Measurements from ENCODE around the gene ABHD8. TPM values are rescaled to one million over a fixed set of nuclear protein-coding genes. Genes with fewer than 3 reads are reported as not detected.

The ABHD8 gene
- total RNA-seq, 1 experiment from 2014 or later: 13.2 TPM

DNA sequence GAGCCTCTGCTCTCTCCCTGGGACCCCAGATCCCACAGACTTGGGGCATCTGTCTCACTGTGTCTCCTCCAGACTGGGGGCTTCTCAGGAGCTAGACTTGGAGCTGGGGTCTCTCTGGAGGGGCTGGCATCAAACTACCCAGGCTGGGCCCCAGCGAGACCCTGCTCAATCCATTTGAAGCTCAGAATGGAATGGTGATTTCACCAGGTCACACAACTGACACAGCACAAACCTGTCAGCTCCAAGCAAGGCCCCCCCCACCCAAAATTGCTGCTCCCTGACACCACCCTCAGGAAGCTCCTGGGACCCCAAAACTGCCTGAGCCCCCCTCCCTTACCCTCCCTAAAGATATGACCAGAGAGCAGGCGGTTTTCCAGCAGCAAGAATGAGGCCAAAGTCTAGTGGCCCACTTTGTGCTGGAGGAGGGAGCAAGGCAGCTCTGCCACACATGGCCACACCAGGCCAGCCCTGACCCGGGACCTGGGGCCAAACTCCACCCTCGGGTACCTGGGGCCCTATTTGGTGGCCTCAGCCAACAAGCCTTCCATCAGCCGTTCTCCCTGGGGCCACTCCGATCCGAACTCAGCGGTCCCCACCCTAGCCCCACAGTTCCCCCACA, 59.9 kb downstream of the ABHD8 start (continued):
- TF ChIP-seq, protein P1, sequence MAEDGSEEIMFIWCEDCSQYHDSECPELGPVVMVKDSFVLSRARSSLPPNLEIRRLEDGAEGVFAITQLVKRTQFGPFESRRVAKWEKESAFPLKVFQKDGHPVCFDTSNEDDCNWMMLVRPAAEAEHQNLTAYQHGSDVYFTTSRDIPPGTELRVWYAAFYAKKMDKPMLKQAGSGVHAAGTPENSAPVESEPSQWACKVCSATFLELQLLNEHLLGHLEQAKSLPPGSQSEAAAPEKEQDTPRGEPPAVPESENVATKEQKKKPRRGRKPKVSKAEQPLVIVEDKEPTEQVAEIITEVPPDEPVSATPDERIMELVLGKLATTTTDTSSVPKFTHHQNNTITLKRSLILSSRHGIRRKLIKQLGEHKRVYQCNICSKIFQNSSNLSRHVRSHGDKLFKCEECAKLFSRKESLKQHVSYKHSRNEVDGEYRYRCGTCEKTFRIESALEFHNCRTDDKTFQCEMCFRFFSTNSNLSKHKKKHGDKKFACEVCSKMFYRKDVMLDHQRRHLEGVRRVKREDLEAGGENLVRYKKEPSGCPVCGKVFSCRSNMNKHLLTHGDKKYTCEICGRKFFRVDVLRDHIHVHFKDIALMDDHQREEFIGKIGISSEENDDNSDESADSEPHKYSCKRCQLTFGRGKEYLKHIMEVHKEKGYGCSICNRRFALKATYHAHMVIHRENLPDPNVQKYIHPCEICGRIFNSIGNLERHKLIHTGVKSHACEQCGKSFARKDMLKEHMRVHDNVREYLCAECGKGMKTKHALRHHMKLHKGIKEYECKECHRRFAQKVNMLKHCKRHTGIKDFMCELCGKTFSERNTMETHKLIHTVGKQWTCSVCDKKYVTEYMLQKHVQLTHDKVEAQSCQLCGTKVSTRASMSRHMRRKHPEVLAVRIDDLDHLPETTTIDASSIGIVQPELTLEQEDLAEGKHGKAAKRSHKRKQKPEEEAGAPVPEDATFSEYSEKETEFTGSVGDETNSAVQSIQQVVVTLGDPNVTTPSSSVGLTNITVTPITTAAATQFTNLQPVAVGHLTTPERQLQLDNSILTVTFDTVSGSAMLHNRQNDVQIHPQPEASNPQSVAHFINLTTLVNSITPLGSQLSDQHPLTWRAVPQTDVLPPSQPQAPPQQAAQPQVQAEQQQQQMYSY (CRISPR knock-in tag; IDR thresholded peaks at IDR 0.05): no peak
- no peak for TF ChIP-seq HMGA2 (CRISPR knock-in tag; IDR thresholded peaks at IDR 0.05)
- no peak for TF ChIP-seq TCF7 (CRISPR knock-in tag; IDR thresholded peaks at IDR 0.05; ENCODE audit: low read depth)
- no peak for TF ChIP-seq RORB (CRISPR knock-in tag; IDR thresholded peaks at IDR 0.05)

DNA sequence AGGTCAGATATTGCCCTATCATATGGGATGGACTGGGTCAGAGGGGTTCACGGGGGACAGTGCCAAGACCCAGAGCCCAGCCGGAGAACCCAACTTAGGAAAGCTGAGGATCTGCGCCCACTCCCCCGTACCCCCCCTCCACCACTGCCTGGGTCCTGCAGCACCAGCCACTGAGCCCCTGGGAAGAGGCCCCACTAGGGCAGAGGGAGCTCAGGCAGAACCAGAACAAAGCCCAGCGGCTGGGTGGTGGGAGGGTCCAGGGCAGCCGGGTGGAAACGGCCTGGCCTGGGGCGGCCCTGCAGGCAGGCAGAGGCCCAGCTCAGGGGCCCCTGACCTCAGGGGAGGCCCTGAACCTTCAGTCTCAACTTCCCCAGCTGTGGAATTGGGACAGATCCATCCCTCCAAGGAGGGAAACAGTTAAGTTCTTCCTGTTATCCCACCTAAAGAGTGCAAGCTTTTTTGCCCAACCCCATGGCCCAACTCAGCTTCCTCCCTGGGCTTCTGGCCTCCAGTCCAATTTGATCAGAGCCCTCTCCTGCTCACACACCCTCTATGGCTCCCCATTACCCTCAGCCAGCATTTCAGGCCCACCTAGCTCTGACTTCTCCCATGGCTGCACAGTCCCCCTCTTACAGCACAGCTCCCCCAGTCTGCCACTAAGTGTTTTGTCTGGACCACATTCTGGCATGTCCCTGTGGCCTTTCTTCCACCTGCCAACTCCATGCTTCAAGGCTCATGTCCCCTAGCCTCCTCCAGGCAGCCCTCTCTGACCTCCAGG, 60.6 kb downstream of the ABHD8 start:
- peaks cover 10% of the 10 kb centered on the region for H3K36me3 Mint-ChIP-seq
- H3K27ac Mint-ChIP-seq: peak overlapping the region; percentile 89
- DNase-seq (ENCODE audit: low spot score): no peak
- TF ChIP-seq SMAD3 (CRISPR knock-in tag; IDR thresholded peaks at IDR 0.05; ENCODE audit: borderline replicate concordance): no peak
- TF ChIP-seq ZNF219 (CRISPR knock-in tag; IDR thresholded peaks at IDR 0.05; ENCODE audit: borderline replicate concordance): no peak
- no peak for TF ChIP-seq TEAD4 (CRISPR knock-in tag; IDR thresholded peaks at IDR 0.05)
- no peak for TF ChIP-seq SMAD4 (CRISPR knock-in tag; IDR thresholded peaks at IDR 0.05)
- TF ChIP-seq, protein P2, sequence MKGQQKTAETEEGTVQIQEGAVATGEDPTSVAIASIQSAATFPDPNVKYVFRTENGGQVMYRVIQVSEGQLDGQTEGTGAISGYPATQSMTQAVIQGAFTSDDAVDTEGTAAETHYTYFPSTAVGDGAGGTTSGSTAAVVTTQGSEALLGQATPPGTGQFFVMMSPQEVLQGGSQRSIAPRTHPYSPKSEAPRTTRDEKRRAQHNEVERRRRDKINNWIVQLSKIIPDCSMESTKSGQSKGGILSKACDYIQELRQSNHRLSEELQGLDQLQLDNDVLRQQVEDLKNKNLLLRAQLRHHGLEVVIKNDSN (CRISPR knock-in tag; IDR thresholded peaks at IDR 0.05): no peak
- no peak for TF ChIP-seq NFE2L1 (CRISPR knock-in tag; IDR thresholded peaks at IDR 0.05)
- no peak for TF ChIP-seq TEAD1 (CRISPR knock-in tag; IDR thresholded peaks at IDR 0.05)
- TF ChIP-seq, protein P3, sequence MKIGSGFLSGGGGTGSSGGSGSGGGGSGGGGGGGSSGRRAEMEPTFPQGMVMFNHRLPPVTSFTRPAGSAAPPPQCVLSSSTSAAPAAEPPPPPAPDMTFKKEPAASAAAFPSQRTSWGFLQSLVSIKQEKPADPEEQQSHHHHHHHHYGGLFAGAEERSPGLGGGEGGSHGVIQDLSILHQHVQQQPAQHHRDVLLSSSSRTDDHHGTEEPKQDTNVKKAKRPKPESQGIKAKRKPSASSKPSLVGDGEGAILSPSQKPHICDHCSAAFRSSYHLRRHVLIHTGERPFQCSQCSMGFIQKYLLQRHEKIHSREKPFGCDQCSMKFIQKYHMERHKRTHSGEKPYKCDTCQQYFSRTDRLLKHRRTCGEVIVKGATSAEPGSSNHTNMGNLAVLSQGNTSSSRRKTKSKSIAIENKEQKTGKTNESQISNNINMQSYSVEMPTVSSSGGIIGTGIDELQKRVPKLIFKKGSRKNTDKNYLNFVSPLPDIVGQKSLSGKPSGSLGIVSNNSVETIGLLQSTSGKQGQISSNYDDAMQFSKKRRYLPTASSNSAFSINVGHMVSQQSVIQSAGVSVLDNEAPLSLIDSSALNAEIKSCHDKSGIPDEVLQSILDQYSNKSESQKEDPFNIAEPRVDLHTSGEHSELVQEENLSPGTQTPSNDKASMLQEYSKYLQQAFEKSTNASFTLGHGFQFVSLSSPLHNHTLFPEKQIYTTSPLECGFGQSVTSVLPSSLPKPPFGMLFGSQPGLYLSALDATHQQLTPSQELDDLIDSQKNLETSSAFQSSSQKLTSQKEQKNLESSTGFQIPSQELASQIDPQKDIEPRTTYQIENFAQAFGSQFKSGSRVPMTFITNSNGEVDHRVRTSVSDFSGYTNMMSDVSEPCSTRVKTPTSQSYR (CRISPR knock-in tag; IDR thresholded peaks at IDR 0.05): no peak
- TF ChIP-seq SOX15 (CRISPR knock-in tag; IDR thresholded peaks at IDR 0.05): no peak
- TF ChIP-seq, protein P4, sequence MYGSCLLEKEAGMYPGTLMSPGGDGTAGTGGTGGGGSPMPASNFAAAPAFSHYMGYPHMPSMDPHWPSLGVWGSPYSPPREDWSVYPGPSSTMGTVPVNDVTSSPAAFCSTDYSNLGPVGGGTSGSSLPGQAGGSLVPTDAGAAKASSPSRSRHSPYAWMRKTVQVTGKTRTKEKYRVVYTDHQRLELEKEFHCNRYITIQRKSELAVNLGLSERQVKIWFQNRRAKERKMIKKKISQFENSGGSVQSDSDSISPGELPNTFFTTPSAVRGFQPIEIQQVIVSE (CRISPR knock-in tag; IDR thresholded peaks at IDR 0.05; ENCODE audit: borderline replicate concordance): no peak
- ChIA-PET CTCF (interaction anchor here (0.6 to 3.7 kb wide), 7 partner anchors 7 to 114 kb away, joined by 3 to 11 read pairs (median 3); partner anchors contain the start of gene OCEL1), POLR2A (interaction anchor here (0.7 to 2.3 kb wide), 3 partner anchors 14 to 27 kb away, joined by 3 to 9 read pairs (median 4); partner anchors contain the start of gene USE1)
- no peak for ATAC-seq
- no peaks in the 10 kb centered on the region for H3K27me3 Mint-ChIP-seq (ENCODE audit: low read depth)
- no peaks in the 10 kb centered on the region for H3K9me3 Mint-ChIP-seq
- H3K4me3 Mint-ChIP-seq: peak overlapping the region; percentile 97
- peaks cover 42% of the 10 kb centered on the region for H3K4me1 Mint-ChIP-seq

Other genes with a start within 250 kb of the ABHD8 start
- gene HAUS8, start 228.0 kb downstream of the ABHD8 start, total RNA-seq (2021): 27.9 to 29.9 TPM (median 29.7 TPM) in 3 replicates
- gene MYO9B, start 227.6 kb downstream of the ABHD8 start, total RNA-seq (2021): 70.3 to 94.3 TPM (median 73.4 TPM) in 3 replicates
- 13.9 to 15.4 TPM (median 14.2 TPM) in 3 replicates for gene USE1, start 88.1 kb downstream of the ABHD8 start, total RNA-seq (2021)
- 34.0 to 51.6 TPM (median 40.9 TPM) in 3 replicates for gene OCEL1, start 77.2 kb downstream of the ABHD8 start, total RNA-seq (2021)
- gene NR2F6, start 57.5 kb downstream of the ABHD8 start, total RNA-seq (2021): 144 to 149 TPM (median 145 TPM) in 3 replicates
- 10.9 to 14.2 TPM (median 12.3 TPM) in 3 replicates for gene USHBP1, start 38.7 kb downstream of the ABHD8 start, total RNA-seq (2021)
- gene BABAM1, start 36.0 kb downstream of the ABHD8 start, total RNA-seq (2021): 139 to 147 TPM (median 146 TPM) in 3 replicates
- gene ANKLE1, start 21.5 kb downstream of the ABHD8 start, total RNA-seq (2021): 9.1 to 12.9 TPM (median 10.2 TPM) in 3 replicates
- gene MRPL34, start 2.4 kb upstream of the ABHD8 start, total RNA-seq (2021): 117 to 130 TPM (median 122 TPM) in 3 replicates
- 36.2 to 42.8 TPM (median 37.0 TPM) in 3 replicates for gene DDA1, start 6.1 kb upstream of the ABHD8 start, total RNA-seq (2021)
- gene ANO8, start 31.4 kb upstream of the ABHD8 start, total RNA-seq (2021): 30.5 to 35.4 TPM (median 32.6 TPM) in 3 replicates
- gene GTPBP3, start 34.1 kb upstream of the ABHD8 start, total RNA-seq (2021): 79.1 to 93.0 TPM (median 80.8 TPM) in 3 replicates
- 0.11 to 0.27 TPM in 2 of 3 replicates, not detected in the other for gene PLVAP, start 73.9 kb upstream of the ABHD8 start, total RNA-seq (2021)
- 0.37 to 0.87 TPM (median 0.76 TPM) in 3 replicates for gene CCDC194, start 90.8 kb upstream of the ABHD8 start, total RNA-seq (2021)
- 22.8 to 67.7 TPM (median 61.1 TPM) in 3 replicates for gene BST2, start 102.2 kb upstream of the ABHD8 start, total RNA-seq (2021)
- 58.7 to 78.6 TPM (median 70.8 TPM) in 3 replicates for gene MVB12A, start 116.6 kb upstream of the ABHD8 start, total RNA-seq (2021)
- 1.2 to 2.9 TPM (median 2.3 TPM) in 3 replicates for gene TMEM221, start 145.2 kb upstream of the ABHD8 start, total RNA-seq (2021)
- not detected in 3 replicates for gene NXNL1, start 157.5 kb upstream of the ABHD8 start, total RNA-seq (2021)
- gene SLC27A1, start 167.1 kb upstream of the ABHD8 start, total RNA-seq (2021): 8.6 to 12.1 TPM (median 10.1 TPM) in 3 replicates
- 81.7 to 108 TPM (median 108 TPM) in 3 replicates for gene PGLS, start 208.2 kb upstream of the ABHD8 start, total RNA-seq (2021)

All from WTC11 (cell line).